Coronary artery (tissue), 2 donors: Measurements from ENCODE around the gene LIG1.

ENCODE experiments used
- DNase-seq: peaks from one replicate; pipeline ENCODE4 v3.0.0-alpha.2; 2017; ENCODE audit warnings: low spot score
- H3K27ac ChIP-seq, 2 donors: fragments of 200-600 bp; sonication (generic); one replicate each; pipeline ENCODE4 v1.5.1; 2016 to 2019
- H3K4me3 ChIP-seq: fragments of 200-600 bp; sonication (generic); 2 replicates; pipeline ENCODE4 v1.5.1; 2016; ENCODE audit warnings: mild to moderate bottlenecking, moderate library complexity
- TF ChIP-seq, protein P1 (sequence below): fragments of 200-600 bp; sonication (generic); IDR thresholded peaks from one replicate; pipeline ENCODE4 v1.5.1; 2019; ENCODE audit warnings: antibody characterized with exemption

LIG1 gene

GRCh38 chr19:48147597-48148175 lies 22.5 kb downstream of the LIG1 start:
- Histone ChIP-seq H3K4me3 (no peak overlapping the region), H3K27ac (no peak overlapping the region)
- DNase-seq, result no peak
- TF ChIP-seq, protein P1, sequence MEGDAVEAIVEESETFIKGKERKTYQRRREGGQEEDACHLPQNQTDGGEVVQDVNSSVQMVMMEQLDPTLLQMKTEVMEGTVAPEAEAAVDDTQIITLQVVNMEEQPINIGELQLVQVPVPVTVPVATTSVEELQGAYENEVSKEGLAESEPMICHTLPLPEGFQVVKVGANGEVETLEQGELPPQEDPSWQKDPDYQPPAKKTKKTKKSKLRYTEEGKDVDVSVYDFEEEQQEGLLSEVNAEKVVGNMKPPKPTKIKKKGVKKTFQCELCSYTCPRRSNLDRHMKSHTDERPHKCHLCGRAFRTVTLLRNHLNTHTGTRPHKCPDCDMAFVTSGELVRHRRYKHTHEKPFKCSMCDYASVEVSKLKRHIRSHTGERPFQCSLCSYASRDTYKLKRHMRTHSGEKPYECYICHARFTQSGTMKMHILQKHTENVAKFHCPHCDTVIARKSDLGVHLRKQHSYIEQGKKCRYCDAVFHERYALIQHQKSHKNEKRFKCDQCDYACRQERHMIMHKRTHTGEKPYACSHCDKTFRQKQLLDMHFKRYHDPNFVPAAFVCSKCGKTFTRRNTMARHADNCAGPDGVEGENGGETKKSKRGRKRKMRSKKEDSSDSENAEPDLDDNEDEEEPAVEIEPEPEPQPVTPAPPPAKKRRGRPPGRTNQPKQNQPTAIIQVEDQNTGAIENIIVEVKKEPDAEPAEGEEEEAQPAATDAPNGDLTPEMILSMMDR, result no peak

DNA sequence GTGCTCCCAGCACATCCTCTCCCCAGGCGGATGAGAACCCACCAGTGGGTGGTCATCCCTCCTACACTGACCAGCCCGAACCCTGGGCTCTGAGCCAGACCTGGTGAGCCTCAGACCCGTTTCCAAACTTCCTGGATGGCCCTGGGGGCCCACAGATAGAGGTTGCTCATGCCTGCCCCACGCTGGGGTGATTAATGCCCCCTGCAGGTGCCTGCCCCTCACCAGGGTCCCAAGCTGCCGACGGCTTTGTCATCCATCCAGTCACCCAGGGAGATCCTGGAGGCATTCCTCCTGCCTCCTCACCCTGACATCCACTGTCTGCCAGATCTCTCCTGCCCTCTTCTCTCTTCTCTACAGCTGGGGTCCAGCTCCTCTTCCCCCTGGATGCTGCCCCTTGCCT lies 31.1 kb downstream of the LIG1 start:
- DNase-seq, result no peak
- no peak overlapping the region for H3K27ac ChIP-seq

DNA sequence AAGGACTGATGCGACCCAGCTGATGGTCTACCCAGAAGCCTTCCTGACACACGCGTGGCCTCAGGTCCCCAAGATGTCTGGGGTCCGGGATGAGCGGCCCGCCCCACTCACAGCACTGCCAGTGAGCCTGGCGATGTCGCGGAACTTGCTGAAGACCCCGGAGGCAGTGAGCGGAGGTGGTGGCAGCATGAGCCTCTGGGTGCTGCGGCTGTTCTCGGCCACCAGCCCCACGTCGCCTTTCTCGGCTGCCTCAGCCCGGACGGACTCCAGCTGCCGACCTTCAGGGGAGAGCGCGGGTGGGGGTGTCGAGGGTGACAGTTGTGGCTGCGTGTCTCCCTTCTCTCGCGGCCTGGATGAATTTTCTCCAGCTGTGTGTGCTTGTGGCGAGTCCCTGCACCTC lies 32.7 kb downstream of the LIG1 start:
- no peak overlapping the region for H3K4me3 ChIP-seq
- TF ChIP-seq, protein P1, result no peak
- no peak for DNase-seq
- no peak overlapping the region for H3K27ac ChIP-seq

More for the DNA sequence above, 31.1 kb downstream of the LIG1 start:
- no peak overlapping the region for H3K4me3 ChIP-seq
- TF ChIP-seq, protein P1, result no peak

DNA sequence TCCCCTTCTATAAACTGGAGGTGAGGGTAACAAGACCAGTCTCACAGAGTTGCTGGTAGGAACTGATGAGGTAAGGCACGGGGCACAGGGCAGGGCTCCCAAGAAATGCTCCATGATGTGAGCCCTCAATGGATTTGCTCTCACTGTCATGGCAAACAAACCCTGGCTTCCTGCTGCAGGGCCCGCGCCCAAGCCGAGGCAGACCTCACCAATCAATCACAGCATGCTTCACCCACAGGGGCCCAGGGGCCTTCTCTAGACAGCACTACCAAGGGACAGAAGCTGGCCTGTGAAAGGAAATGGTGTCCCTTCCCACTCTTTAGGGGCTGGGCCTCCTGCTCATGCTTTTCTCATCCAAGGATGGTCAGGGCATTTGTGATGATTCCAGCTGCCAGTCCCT lies 33.6 kb downstream of the LIG1 start:
- no peak for DNase-seq
- TF ChIP-seq, protein P1, result no peak
- Histone ChIP-seq H3K27ac (no peak overlapping the region), H3K4me3 (no peak overlapping the region)

- no peak overlapping the region for H3K27ac ChIP-seq
- DNase-seq, result no peak
- no peak overlapping the region for H3K4me3 ChIP-seq
- TF ChIP-seq, protein P1, result no peak
Observed at GRCh38 chr19:48135411-48135810, 34.7 kb downstream of the LIG1 start.

DNA sequence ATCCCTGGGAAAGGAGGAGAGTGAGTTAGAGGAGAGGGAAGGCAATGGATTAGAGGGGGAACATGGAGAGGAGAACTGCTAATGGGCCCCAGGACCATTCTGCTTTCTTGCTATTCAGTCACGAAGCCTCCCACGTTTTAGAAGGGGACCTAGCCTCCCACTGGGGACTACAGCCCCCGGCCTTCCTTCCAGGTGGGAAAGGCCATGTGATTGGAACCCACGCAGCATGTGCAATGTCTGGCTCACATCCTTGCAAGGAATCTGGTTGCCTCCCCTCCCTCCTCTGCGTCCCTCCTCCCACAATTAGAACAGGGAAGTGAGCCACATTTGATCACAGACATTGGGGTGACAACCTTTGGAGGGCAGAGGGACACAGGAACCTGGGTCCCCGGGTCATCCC lies 37.0 kb downstream of the LIG1 start:
- H3K4me3 ChIP-seq, result no peak overlapping the region
- TF ChIP-seq, protein P1, result no peak
- no peak for DNase-seq
- H3K27ac ChIP-seq, result no peak overlapping the region

DNA sequence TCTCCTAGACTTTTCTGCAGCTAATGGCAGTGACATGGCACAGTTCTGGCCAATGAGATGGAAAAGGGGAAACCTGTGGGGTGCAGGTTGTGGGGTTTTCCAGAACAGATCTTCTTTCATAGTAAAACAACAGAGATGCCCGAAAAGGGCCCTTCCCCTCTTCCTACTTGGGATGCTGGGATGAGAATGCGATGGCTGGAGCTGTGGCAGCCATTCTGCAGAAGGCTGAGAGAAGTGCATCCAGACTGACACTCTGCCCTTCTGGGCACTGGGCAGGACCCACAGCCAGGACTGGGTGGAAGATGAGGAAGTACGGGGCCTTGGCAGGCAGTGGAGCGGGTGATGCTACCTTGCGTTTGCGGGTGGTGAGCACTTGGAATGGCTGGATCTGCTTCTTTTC lies 42.6 kb downstream of the LIG1 start:
- DNase-seq, result no peak
- Histone ChIP-seq H3K27ac (no peak overlapping the region), H3K4me3 (no peak overlapping the region)
- TF ChIP-seq, protein P1, result no peak
